NCI-H128 (cell line): ENCODE results near the gene RAB3GAP1.
A peak's percentile ranks its signal among the peaks of the same experiment; 100 is the strongest.
"Not testable (repeated sequence)": the region's sequence is repeated elsewhere in the genome, so short reads cannot be mapped to it uniquely, and the experiment has no call there.

Experiments
- DNase-seq: peaks from one replicate; lab custom pipeline; 2025; ENCODE audit not compliant: unreplicated experiment; lab: John Stamatoyannopoulos, UW

The RAB3GAP1 gene

DNA sequence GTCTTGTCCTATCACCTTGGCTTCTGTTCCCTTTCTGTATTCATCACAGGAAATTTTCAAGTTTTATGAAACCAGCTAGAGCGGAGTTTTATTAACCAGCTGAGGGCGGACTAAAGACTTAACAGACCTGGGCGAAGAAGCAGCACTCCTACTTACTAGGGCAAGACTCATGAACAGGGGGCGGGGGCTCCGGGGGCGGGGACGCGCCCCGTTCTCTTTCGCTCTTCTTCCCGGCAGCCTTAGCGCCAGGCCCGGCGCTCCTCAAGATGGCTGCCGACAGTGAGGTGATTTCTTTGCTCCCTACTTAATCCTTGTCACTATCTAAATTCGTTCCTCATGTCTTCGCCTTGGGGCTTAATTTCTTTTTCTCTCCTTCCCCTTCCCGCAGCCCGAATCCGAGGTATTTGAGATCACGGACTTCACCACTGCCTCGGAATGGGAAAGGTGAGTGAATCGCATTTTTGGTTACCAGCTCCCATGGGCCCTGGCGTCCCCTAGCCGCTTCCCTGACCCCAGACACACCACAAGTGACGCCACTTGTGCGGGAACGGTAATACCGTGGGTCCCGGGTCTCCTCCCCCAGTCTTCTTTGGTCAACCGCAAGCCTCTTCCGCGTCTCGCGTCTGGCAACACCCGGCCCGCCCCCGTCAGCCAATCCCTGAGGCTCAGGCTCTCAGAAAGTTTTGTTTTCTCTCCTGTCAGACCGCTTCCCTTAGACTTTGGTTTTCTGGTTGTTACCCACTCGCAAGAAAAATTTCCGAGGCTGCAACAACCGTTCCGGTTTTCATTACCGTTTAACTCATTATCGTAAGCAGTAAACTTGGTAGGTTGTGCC, at the start of gene RAB3GAP1:
Gene RAB3GAP1, plus strand, starts transcription at position 251 of the 835 bp plus-strand sequence. Its CDS starts 16 bp downstream, at position 267.
- DNase-seq = no peak

- no peak for DNase-seq
These were observed 49.3 kb upstream of the RAB3GAP1 start for GRCh38 chr2:135002836-135003235.

- DNase-seq = peak; percentile 42
These were observed 47.9 kb upstream of the RAB3GAP1 start for GRCh38 chr2:135004005-135004746.

- DNase-seq = no peak
These were observed 46.3 kb upstream of the RAB3GAP1 start for GRCh38 chr2:135005753-135006152.

DNA sequence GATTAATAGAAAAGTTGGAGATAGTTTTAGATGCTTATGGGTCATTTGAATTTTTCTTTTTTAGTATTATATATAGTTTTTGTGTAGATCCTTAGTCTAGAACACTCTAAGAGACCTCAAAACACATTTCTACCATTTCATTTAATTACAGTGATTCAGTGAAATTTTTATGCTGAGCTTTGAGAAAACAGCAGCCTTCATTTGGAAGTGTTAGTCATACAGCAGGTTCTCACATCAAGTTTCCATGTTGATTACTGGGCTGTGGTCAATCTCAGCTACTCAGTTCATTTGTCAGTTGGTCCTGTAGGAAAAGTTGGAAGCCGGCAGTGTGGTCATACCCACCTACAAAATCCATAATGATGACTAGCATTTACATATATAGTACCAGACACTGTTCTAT, 42.8 kb upstream of the RAB3GAP1 start:
- no peak for DNase-seq

- no peak for DNase-seq
These were observed 41.7 kb upstream of the RAB3GAP1 start for GRCh38 chr2:135010200-135010942.

DNA sequence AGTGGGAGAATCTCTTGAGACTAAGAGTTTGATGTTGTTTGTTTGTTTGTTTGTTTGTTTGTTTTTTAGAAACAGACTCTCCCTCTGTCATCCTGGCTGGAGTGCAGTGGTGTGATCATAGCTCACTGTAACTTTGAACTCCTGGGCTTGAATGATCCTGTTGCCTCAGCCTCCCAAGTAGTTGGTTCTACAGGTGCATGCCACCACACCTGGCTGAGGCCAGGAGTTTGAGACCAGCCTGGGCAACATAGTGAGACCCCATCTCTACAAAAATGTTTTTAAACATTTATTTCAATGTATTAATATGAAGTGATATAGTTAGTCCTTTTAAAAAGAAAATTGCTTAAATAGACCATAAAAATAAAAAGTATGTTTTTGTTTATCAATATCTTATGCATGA, 40.5 kb upstream of the RAB3GAP1 start:
- DNase-seq = no peak

DNA sequence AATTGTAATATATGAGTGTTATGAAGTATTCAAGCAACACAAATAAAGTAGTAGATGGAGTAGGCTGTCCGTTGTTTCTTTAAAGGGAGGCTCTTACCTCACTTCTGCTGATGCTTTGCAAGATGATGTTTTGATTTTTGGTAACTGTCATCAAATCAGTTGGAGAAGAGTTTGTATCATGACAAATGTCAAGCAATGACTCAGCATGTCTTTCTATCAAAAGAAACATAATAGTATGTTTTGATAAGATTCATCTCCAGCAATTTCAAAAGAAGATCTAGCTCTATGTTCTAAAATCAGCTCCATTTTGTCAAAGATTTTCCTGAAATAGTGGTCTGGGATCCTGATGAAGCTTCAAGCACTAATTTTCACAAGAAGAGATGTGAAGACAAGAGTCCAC, 30.5 kb upstream of the RAB3GAP1 start:
- no peak for DNase-seq

DNA sequence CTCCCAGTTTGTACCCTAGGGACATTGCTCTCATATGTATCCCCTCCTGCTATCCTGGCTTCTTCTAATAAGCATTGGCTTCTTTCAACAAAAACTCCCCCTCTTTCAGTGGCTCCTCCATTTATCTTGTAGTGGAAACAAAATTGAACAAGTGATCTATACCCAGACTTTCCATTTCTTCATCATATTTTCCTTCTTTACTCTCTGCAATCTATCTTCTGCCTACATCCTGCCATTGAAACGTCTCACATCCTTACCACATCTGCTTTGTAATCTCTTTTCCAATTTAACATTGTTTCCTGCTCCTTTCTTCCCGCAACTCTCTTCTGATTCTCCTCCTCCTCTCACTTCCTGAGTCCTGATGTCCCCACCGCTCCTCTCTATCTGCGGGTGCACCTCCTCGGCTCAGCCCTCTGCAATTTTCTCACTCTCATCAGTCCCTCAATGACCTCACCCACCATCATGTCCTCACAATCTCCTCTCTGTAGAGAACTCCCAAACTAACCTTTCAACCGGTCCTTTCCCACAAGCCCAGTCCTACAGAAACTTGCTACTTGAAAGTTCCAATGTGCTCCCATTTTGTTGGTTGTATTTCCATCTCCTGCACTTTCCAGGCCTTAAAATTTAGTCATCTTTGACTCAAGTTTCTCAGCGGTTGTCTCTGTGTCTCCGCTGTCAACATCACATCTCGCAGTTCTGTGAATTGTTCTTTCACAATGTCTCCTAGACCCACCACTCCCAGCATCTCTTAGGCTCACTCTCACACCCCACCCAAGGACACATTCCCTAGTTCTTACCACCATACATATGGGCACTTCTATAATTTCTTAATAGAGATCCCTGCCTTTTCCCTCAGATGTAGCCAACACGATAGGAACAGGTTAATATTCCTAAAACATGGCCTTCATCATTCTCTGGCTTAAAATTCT, 28.9 kb upstream of the RAB3GAP1 start:
- no peak for DNase-seq

GRCh38 chr2:135023886-135024485, 28.1 kb upstream of the RAB3GAP1 start:
- no peak for DNase-seq

DNA sequence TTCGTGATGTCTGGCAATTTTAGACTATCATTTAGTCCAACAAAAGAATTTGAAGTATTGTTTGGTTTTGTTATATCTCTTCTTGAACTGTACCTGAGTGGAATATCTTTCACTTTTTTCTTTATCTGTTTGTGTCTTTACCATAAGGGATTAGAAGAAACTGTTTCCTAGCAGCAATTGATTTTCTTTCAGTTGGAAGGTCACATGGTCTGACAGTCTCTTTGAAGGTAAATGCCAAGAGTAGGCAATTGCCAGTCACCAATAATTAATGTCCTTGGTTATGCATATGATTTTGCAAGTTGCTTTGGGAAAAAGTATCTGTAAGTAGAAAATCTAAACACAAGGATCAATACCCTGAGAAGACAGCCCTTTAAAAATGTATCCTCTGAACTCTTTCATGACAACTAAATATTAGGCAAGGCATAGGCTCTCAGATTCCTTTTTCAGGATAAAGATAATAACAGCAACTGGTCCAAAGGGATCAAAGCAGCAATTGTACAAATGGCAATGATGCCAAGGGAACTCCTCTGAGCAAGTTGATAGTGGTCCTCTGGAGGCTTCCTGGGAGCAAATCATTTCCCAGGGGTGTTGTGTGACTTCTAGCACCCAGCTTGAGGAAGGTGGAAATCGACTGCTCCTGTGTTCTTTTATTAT, 22.5 kb upstream of the RAB3GAP1 start:
- no peak for DNase-seq

DNA sequence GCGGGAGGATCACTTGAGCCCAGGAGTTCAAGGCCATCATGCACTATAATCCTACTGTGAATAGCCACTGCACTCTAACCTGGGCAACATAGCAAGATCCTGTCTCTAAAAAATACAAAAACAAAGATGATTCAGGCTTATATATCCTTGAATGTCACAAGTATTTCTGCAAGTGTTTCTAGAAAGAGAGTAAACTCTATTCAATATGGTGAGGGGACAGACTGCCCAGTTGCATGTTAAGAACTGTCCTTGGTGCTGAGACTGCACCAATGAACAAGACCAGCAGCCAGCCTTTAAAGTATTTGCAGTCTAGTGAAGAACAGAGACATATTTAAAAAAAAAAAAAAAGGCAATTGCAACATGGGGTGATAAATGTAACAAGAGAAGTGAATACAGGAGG, 21.3 kb upstream of the RAB3GAP1 start:
- DNase-seq = no peak

DNA sequence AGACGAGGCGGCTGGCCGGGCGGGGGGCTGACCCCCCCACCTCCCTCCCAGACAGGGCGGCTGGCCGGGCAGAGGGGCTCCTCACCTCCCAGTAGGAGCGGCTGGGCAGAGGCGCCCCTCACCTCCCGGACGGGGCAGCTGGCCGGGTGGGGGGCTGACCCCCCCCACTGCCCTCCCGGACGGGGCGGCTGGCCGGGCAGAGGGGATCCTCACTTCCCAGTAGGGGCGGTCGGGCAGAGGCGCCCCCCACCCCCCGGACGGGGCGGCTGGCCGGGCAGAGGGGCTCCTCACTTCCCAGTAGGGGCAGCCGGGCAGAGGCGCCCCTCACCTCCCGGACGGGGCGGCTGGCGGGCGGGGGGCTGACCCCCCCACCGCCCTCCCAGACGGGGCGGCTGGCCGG, 18.9 kb upstream of the RAB3GAP1 start:
- DNase-seq = not testable (repeated sequence)

DNA sequence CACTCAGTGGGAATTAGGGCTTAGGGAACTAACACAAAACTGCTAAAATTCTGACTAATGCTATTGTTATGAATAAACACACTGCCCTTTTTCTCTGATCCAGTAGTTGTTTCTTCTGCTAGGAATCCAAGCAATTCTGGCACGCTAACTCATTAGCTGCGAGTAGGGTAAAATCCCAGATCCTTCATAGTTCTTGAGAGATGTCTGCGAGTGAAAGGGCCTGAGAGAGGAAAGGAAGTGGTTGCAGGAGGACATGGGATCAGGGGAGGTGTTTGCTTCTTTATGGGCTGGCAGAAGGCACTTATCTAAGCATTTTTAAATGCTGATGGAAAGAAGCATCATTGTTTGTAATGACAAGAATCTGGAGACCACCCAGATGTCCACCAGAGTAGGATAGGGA, 14.3 kb upstream of the RAB3GAP1 start:
- no peak for DNase-seq

- DNase-seq = no peak
These were observed 8.7 kb upstream of the RAB3GAP1 start for GRCh38 chr2:135043345-135043744.

GRCh38 chr2:135047300-135047699, 4.8 kb upstream of the RAB3GAP1 start, which contains the start of gene MAP3K19:
TSS of gene MAP3K19 (minus strand) at chr2:135047447. CDS start at chr2:135024647, 22,800 bp downstream.
- DNase-seq = no peak

- DNase-seq = no peak
These were observed 4.0 kb upstream of the RAB3GAP1 start for GRCh38 chr2:135048122-135048521.

GRCh38 chr2:135050132-135050531, 2.0 kb upstream of the RAB3GAP1 start:
- DNase-seq = no peak

DNA sequence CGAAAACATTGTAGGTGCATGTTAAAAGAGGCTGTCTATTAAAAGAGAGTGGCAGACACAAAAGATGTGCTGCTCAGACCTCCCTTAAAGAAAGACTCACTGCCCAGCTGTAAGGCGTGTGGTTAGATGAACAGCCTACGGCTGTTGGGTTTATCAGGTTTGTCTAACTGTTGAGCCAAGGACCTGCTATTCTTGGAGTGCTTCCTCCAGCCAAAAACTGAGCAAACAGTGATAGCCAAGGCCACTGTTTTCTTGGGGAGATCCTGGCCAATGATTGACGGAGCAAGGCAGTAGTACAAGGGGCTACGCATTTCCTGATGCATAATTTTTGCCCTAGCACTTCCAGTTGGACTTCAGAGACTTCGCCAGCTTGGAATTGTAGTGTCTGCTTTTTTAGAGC, 1.4 kb upstream of the RAB3GAP1 start:
- DNase-seq = no peak
